GM21529 (cell line): Measurements from ENCODE around the gene PPIG.
"Not testable (repeated sequence)": the region's sequence is repeated elsewhere in the genome, so short reads cannot be mapped to it uniquely, and the experiment has no call there.

Experiments
- ATAC-seq: cut with Tn5 transposase; IDR thresholded peaks from one replicate; pipeline ENCODE4 v1.9.1; 2021; ENCODE audit not compliant: unreplicated experiment

PPIG gene

DNA sequence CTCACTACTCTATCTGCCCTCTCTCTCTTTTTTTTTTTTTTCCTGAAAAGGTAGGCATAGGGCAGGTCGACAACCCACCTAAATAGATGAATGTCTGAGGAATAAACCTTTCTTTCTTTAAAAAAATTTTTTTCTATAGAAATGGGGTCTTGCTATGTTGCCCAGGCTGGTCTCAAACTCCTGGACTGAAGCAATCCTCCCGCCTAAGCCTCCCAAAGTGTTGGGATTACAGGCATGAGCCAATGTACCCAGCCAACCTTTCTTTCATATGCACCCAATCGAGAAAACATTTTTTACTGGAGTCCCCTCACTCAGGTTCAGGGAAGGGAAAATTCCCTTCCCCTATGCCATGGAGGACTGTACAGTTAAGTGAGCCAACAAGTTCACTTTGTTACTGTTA lies 79.1 kb downstream of the PPIG start:
- no peak for ATAC-seq

DNA sequence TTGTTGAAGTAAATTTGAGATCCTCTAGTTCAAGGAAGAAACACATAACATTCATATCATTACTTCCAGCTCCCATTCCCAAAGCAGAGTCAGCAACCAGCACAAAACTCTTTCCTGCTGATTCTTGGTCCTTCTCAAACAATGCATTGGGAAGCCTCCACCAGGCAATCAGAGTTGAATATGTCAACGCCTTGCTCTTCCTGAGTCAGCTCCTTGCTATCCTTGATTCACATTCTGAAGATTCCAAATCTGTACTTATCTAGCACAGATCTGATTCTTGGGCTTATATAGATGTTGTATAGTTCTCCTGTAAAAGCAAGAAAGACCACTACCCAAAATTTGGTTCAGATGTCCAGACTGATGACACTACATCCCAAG lies 80.4 kb downstream of the PPIG start:
- no peak for ATAC-seq

DNA sequence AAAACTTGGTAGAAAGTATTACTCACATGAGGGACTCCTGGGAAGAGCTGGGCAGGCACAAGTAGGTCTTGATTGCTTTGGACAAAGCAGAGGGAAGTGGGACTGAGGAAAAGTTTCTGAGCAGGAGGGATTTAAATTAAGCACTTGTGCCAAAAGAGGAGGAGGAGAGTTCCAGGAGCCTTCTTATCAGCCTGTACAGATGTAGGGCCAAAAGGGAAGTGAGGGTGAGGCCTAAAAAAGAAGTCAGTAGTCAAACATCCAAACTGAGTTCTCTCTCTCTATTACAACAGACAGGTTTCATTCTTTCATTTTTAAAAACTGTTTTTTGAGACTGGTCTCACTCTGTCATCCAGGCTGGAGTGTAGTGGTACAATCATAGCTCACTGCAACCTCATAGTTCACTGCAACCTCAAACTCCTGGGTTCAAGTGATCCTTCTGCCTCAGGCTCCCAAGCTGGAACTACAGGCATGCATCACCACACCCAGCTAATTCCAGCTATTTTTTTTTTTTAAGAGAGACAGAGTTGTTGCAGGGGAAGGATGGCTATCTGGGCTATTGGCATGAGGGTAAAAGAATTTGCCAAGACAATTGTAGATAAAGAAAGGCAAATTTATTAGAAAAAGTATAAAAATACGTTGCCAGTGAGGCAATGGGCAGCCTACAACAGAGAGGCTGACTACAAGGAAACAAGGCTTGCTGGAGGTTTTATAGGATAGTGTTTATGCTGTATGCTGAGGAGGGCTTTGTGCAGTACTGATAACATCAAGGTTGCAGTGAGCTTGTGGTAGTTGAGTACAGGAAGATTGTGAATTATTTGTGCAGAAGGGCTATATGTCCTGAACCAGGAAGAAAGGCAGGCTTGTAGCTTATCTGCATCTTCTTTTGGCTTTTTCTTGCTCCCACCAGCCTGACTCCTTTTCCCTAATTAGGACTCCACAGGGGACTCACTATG lies 81.1 kb downstream of the PPIG start:
- ATAC-seq, result no peak

DNA sequence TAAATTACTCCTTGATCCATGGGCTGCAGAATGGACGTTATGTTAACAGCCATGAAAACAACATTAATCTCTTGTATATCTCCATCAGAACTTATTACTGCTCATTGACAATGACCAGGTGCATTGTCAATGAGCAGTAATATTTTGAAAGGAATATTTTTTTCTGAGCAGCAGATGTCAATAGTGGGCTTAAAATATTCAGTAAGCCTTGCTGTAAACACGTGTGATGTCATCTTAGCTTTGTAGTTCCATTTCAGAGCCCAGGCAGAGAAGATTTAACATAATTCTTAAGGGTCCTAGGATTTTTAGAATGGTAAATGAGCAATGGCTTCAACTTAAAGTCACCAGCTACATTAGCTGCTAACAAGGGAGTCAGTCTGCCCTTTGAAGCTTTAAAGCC lies 83.4 kb downstream of the PPIG start:
- ATAC-seq, result no peak

DNA sequence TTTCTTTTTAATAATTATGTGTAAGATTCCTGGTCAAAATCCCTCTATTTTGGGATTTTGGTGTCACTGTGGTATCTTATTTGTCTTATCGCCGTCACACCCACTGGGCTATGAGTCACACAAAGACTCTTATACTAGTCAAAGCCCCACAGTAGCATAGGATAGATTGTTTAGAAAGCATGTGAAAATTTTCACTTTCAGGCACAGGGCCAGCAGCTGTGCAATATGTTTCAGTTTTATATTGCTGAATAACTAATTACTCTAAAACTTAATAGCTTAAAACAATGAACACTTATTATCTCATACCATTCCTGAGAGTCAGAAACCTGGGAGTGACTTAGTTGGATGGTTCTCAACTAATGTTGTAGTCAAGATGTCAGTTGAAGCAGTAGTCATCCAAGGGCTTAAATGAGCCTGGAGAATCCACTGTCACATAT lies 86.1 kb downstream of the PPIG start:
- no peak for ATAC-seq

DNA sequence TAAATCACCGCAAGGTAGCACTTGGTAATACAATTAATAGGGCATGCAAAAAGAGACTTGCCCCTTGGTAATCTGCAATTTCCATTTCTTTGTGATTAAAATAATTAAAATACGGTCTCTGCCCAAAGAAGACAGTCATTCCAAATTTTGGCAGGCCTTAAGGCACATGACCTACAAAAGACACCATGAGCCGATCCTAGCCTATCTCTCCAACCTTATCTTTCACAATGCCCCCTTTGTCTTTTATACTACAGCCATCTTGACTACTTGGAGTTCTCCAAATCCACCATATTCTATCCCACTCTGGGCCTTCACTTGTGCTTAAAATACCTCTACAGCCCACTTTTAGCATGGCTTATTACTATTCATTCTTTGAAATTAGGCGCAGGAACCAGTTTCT lies 86.8 kb downstream of the PPIG start:
- no peak for ATAC-seq

DNA sequence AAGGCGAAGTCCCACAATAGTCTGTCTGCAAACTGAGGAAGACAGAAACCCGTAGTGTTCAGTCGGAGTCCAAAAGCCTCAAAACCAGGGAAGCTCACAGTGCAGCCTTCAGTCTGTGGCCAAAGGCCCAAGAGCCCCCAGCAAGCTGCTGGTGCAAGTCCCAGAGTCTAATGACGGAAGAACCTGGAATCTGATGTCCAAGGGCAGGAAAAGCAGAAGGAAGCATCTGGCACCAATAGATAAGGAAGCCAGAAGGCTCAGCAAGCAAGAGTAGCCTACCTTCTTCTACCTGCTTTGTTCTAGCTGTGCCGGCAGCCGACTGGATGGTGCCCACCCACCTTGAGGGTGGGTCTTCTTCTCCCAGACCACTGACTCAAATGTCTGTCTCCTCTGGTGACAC lies 88.3 kb downstream of the PPIG start:
- no peak for ATAC-seq

DNA sequence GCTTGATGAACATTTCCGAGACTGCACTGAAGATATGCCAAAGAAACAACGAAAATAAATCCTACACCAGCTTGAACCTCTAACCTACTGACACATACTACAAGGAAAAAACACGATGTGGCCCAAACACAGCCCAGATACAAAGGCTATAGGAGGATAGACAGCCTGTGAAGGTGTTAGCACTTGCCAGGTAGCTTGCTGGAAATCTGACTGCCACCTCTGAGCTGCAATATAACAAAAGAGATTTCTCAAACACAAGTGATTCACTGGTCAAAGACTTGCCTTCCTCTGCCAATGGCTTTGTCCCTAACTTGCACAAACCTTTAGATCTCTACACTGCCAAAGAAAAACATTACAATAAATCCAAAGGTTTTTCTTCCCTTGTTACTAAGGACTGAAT lies 89.0 kb downstream of the PPIG start:
- ATAC-seq, result no peak

DNA sequence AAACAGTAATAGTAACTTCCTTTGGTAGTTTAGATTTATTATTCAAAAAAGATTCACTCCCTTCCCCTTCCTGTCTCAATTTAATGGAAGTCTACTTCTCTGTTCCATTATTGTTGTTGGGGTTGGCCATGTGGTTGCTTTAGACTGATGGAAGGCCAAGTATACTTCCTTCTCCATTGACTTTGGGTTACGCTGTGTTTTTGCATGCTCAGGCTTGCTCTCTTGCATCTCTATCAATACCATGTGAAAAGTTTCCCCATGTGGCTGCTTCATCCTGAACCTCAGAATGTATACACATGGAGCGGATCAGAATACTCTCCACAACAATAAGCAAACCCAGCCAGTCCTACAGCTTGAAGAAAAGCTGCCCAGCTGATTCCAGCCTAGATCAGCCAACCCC lies 89.8 kb downstream of the PPIG start:
- no peak for ATAC-seq

DNA sequence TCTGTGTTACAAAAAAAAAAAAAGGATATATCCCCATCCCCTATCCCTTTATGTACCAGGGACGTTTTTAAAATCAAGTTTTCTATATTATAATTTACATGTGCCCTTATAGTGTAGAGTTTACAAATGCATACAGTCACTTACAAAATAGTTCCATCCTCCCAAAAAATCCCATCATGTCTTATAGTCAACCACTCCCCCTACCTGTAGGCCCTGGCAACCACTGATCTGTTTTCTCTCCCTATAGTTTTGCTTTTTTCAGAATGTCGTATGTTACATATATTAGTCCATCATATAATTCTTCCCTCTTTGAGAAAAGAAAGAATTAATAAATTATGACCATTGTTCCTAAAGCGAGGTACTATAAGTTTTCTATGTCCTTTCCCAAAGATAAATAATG lies 92.2 kb downstream of the PPIG start:
- no peak for ATAC-seq

DNA sequence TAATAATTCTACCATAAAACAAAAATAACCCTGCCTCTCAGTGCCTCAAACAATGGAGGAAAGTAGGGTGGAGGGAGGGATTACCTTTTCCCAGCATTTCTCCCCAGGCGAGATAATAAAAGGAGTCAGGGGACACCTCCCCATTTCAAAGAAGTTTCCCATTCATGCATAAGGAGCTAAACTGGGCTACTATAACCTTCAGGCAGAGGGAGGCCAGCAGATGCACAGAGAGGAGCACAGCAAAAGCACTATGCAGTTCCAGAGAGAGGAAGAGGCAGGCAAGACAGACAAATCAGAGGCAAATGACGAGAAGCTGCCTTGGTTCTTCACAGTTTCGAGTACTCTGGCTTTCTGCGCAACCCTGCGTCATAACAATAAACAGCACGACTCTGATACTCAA lies 92.7 kb downstream of the PPIG start:
- ATAC-seq, result no peak

DNA sequence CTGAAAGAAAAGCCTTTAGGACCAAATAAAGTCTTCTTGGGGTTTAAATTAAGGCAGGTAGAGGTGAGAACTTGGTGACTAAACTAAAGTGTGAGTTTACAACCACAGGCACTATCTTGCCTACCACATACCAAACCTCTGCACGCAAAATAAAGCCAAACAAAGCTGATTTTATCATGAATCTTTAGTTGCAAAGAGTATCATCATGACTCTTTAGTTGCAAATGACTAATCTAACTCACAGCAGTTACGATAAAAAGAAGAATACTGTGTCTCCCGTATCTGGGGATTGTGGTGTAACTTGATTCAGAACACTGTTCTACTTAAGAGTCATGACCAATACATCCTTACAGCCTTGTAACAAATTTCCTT lies 98.9 kb downstream of the PPIG start:
- ATAC-seq, result no peak

DNA sequence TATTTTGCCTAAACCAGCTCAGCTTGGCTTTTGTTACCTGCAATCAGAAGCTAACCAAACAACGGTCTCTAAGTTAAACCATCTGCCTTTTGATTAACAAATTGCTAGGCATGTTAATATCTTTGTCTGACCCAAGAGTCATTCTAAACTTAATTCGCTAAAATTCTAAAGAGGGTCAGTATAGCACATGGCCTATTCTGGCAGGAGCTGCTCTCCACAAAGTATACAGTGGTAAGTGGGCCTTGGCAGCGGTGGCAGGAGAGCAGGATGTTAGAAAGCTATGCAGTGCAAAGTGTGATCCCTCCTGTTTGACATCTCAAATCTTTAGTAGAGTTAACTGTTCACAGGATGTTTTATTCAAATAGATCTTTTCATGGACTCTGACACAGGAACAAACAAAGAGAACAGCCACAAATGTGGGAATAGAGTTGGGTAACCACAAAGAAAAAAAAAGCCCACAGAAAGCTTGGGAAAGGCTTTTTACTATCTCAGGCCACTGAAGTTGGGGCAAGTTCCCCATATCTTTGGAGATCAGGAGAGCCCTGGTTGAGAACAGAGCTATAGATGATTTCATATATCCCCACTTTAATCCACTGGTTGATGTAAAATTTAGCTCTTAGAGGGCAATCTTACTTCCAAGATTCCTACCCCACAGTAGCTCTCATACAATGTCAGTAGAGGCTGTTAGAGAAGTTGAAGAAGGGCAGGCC lies 99.4 kb downstream of the PPIG start:
- no peak for ATAC-seq

DNA sequence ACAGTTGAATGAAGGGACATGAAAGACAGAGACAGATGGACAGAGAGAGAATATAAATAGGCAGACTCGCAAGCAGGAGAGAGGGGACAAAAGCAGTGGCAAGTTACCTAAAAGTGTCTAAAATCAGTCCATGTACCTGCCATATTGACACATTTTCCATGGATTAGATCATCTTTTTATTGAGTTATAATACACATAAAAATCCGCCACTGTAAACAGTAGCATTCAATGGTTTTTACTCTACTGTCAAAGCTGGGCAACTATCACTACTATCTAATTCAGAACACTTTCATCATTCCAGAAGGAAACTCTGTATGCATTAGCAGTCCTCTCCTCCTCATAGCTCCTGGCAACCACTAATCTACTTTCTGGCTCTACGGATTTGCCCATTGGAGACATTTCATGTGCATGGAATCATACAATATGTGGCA lies 100.0 kb downstream of the PPIG start:
- ATAC-seq, result no peak

DNA sequence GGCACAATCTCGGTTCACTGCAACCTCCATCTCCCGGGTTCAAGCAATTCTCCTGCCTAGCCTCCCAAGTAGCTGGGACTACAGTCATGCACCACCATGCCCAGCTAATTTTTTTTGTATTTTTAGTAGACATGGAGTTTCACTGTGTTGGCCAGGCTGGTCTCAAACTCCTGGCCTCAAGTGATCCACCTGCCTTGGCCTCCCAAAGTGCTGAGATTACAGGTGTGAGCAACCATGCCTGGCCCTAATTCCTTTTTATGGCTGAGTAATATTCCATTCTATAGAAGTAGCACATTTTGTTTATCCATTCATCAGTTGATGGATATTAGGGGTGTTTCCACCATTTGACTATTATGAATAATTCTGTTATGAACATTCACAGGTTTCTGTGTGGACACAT lies 100.6 kb downstream of the PPIG start:
- ATAC-seq, result not testable (repeated sequence)

DNA sequence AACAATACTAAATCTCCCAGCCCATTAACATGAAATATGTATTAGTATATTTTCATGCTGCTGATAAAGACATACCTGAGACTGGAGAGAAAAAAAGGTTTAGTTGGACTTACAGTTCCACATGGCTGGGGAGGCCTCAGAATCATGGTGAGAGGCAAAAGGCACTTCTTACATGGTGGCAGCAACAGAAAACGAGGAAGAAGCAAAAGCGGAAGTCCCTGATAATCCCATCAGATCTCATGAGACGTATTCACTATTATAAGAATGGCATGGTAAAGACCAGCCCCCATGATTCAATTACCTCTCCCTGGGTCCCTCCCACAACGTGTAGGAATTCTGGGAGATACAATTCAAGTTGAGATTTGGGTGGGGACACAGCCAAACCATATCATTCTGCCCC lies 102.7 kb downstream of the PPIG start:
- ATAC-seq, result not testable (repeated sequence)

DNA sequence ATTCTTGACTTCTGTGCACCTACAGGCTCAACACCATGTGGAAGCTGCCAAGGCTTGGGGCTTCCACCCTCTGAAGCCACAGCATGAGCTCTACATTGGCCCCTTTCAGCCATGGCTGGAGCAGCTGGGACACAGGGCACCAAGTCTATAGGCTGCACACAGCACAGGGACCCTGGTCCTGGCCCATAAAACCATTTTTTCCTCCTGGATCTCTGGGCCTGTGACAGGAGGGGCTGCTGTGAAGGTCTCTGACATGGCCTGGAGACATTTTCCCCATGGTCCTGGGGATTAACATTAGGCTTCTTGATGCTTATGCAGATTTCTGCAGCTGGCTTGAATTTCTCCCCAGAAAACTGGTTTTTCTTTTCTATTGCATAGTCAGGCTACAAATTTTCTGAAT lies 103.8 kb downstream of the PPIG start:
- not testable (repeated sequence) for ATAC-seq

DNA sequence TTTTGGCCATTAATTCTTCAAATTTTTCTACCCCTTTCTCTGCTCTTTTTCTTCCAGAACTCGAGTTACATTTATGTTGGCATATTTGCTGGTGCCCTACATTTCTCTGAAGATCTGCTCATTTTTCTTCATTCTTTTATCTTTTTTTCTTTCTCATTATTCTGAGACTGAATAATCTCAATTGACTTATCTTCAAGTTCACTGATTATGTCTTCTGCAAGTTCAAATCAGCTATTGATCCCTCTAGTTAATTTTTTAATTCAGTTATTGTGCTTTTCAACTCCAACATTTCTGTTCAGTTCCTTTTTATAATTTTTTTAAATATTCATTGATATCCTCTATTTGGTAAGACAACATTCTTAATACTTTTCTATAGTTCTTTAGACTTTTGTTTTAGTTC lies 106.8 kb downstream of the PPIG start:
- ATAC-seq, result no peak
